ENCODE results near the gene CCDC182.

- TF ChIP-seq EZH2 (IDR thresholded peaks at IDR 0.05; ENCODE audit: insufficient read depth, poor library complexity, severe bottlenecking) (no peak), EZH2phosphoT487 (IDR thresholded peaks at IDR 0.05; ENCODE audit: insufficient read depth, low read depth) (no peak)
These were observed 40.7 kb downstream of the CCDC182 start for GRCh38 chr17:57704448-57704847.
